Loucy (cell line): ENCODE results near the gene HABP2.

Source experiments
- CTCF ChIP-seq: fragments of 200-600 bp; sonication (generic); conservative IDR thresholded peaks from 2 replicates; pipeline ENCODE4 v1.5.1; 2014; ENCODE audit warnings: mild to moderate bottlenecking, antibody characterized with exemption, low read length
- EZH2phosphoT487 ChIP-seq: fragments of 200-600 bp; IDR thresholded peaks from 2 replicates; pipeline ENCODE4 v1.6.1; 2018; ENCODE audit warnings: antibody characterized with exemption, mild to moderate bottlenecking, moderate library complexity, borderline replicate concordance

DNA sequence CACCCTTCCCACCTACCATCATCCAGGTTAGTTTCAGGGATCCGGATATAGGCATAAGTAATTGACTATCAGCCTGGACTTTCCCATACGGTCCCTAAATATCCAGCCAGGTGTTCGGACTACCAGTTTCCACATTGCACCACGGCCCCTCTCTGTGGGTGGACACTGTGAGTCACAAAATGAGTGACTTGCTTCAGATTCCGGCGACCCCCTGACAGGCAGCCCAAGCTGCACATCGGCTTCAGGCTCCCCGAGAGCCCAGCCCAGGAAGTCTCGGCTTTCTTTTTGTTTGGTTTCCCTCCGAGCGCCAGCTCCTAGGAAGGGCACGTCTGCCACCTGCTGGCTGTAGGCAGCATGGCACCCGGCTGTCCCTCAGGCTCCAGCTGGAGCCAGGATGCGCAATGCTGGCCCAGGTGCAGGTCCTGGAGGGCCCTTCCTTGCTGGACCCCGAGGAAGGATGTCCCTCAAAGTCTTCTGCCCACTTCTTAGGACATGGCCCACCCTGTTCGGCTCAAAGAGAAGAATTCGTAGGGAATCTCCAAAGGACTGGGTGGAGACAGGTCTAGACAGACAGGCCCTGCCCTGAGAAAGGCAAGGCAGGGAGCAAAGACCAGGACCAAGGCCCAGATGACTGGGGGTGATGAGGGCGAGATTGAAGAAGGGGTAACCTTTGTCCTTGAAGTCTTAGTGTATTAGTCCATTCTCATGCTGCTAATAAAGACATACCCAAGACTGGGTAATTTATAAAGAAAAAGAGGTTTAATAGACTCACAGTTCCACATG, 10.6 kb downstream of the HABP2 start:
- TF ChIP-seq CTCF (peak; percentile 97), EZH2phosphoT487 (no peak)
